ENCODE data around the gene ATF7IP2. TPM values are rescaled to one million over a fixed set of nuclear protein-coding genes. Genes with fewer than 3 reads are reported as not detected.
"Not testable (repeated sequence)": the region's sequence is repeated elsewhere in the genome, so short reads cannot be mapped to it uniquely, and the experiment has no call there.

ATF7IP2 gene
- total RNA-seq, 2 experiments from 2014 or later = 19.4 to 20.3 TPM

- Mint-ChIP-seq H3K4me1 (peaks cover 3% of the 10 kb centered on the region), H3K9me3 (peaks cover 5% of the 10 kb centered on the region)
These were observed 80.0 kb downstream of the ATF7IP2 start for GRCh38 chr16:10465821-10466220.

GRCh38 chr16:10466313-10466712, 80.5 kb downstream of the ATF7IP2 start:
- H3K36me3 Mint-ChIP-seq = peaks cover 65% of the 10 kb centered on the region
- H3K4me1 Mint-ChIP-seq = peaks cover 3% of the 10 kb centered on the region
- no peak for DNase-seq
- H3K4me3 Mint-ChIP-seq = no peak overlapping the region
- peaks cover 5% of the 10 kb centered on the region for H3K9me3 Mint-ChIP-seq
- H3K27me3 Mint-ChIP-seq = no peaks in the 10 kb centered on the region
- no peak overlapping the region for H3K27ac Mint-ChIP-seq

More at GRCh38 chr16:10465821-10466220, 80.0 kb downstream of the ATF7IP2 start:
- DNase-seq = no peak
- Mint-ChIP-seq H3K27me3 (no peaks in the 10 kb centered on the region), H3K36me3 (peaks cover 63% of the 10 kb centered on the region), H3K27ac (no peak overlapping the region), H3K4me3 (no peak overlapping the region)

GRCh38 chr16:10466861-10467260, 81.0 kb downstream of the ATF7IP2 start:
- peaks cover 5% of the 10 kb centered on the region for H3K9me3 Mint-ChIP-seq
- H3K27me3 Mint-ChIP-seq = no peaks in the 10 kb centered on the region
- no peak overlapping the region for H3K4me3 Mint-ChIP-seq
- DNase-seq = no peak
- no peak overlapping the region for H3K27ac Mint-ChIP-seq
- peaks cover 65% of the 10 kb centered on the region for H3K36me3 Mint-ChIP-seq
- H3K4me1 Mint-ChIP-seq = peaks cover 3% of the 10 kb centered on the region

GRCh38 chr16:10476636-10477035, 90.8 kb downstream of the ATF7IP2 start:
- not testable (repeated sequence) for H3K27ac Mint-ChIP-seq, H3K27me3 Mint-ChIP-seq, DNase-seq, H3K4me3 Mint-ChIP-seq, H3K4me1 Mint-ChIP-seq
- peaks cover 56% of the 10 kb centered on the region for H3K36me3 Mint-ChIP-seq
- H3K9me3 Mint-ChIP-seq = peaks cover 30% of the 10 kb centered on the region

GRCh38 chr16:10480151-10480550, 94.3 kb downstream of the ATF7IP2 start:
- peaks cover 62% of the 10 kb centered on the region for H3K36me3 Mint-ChIP-seq
- H3K27ac Mint-ChIP-seq = no peak overlapping the region
- H3K27me3 Mint-ChIP-seq = no peaks in the 10 kb centered on the region
- no peaks in the 10 kb centered on the region for H3K4me1 Mint-ChIP-seq
- H3K9me3 Mint-ChIP-seq = peaks cover 32% of the 10 kb centered on the region
- DNase-seq = no peak
- no peak overlapping the region for H3K4me3 Mint-ChIP-seq

GRCh38 chr16:10485159-10485558, 99.3 kb downstream of the ATF7IP2 start:
- Mint-ChIP-seq H3K36me3 (peaks cover 39% of the 10 kb centered on the region), H3K27ac (no peak overlapping the region), H3K4me1 (no peaks in the 10 kb centered on the region), H3K9me3 (peaks cover 34% of the 10 kb centered on the region), H3K27me3 (no peaks in the 10 kb centered on the region), H3K4me3 (no peak overlapping the region)
- no peak for DNase-seq

GRCh38 chr16:10485698-10486382, 100.0 kb downstream of the ATF7IP2 start:
- Mint-ChIP-seq H3K27me3 (no peaks in the 10 kb centered on the region), H3K4me3 (no peak overlapping the region), H3K9me3 (peaks cover 30% of the 10 kb centered on the region), H3K4me1 (no peaks in the 10 kb centered on the region), H3K27ac (no peak overlapping the region), H3K36me3 (peaks cover 32% of the 10 kb centered on the region)
- DNase-seq = no peak

GRCh38 chr16:10490141-10490540, 104.3 kb downstream of the ATF7IP2 start:
- Mint-ChIP-seq H3K9me3 (peaks cover 26% of the 10 kb centered on the region), H3K36me3 (peaks cover 6% of the 10 kb centered on the region), H3K4me3 (no peak overlapping the region), H3K27me3 (no peaks in the 10 kb centered on the region), H3K27ac (no peak overlapping the region), H3K4me1 (no peaks in the 10 kb centered on the region)
- no peak for DNase-seq

GRCh38 chr16:10493276-10493675, 107.4 kb downstream of the ATF7IP2 start:
- no peak for DNase-seq
- no peak overlapping the region for H3K4me3 Mint-ChIP-seq
- H3K4me1 Mint-ChIP-seq = no peaks in the 10 kb centered on the region
- H3K27me3 Mint-ChIP-seq = no peaks in the 10 kb centered on the region
- peaks cover 3% of the 10 kb centered on the region for H3K36me3 Mint-ChIP-seq
- H3K27ac Mint-ChIP-seq = no peak overlapping the region
- H3K9me3 Mint-ChIP-seq = peaks cover 18% of the 10 kb centered on the region

GRCh38 chr16:10494343-10495030, 108.6 kb downstream of the ATF7IP2 start:
- DNase-seq = no peak
- Mint-ChIP-seq H3K4me1 (no peaks in the 10 kb centered on the region), H3K27ac (no peak overlapping the region), H3K4me3 (no peak overlapping the region), H3K9me3 (peaks cover 18% of the 10 kb centered on the region), H3K36me3 (peaks cover 3% of the 10 kb centered on the region), H3K27me3 (no peaks in the 10 kb centered on the region)

GRCh38 chr16:10495031-10495345, 109.1 kb downstream of the ATF7IP2 start:
- Mint-ChIP-seq H3K9me3 (peaks cover 18% of the 10 kb centered on the region), H3K4me1 (no peaks in the 10 kb centered on the region), H3K36me3 (peaks cover 3% of the 10 kb centered on the region), H3K4me3 (no peak overlapping the region), H3K27me3 (no peaks in the 10 kb centered on the region), H3K27ac (no peak overlapping the region)
- no peak for DNase-seq

- Mint-ChIP-seq H3K9me3 (peaks cover 18% of the 10 kb centered on the region), H3K4me1 (peaks cover 3% of the 10 kb centered on the region), H3K27ac (no peak overlapping the region), H3K36me3 (peaks cover 3% of the 10 kb centered on the region), H3K4me3 (no peak overlapping the region), H3K27me3 (no peaks in the 10 kb centered on the region)
- no peak for DNase-seq
These were observed 111.6 kb downstream of the ATF7IP2 start for GRCh38 chr16:10497132-10498101.

GRCh38 chr16:10500582-10500981, 114.7 kb downstream of the ATF7IP2 start:
- no peak for DNase-seq
- Mint-ChIP-seq H3K36me3 (no peaks in the 10 kb centered on the region), H3K9me3 (peaks cover 7% of the 10 kb centered on the region), H3K4me1 (peaks cover 3% of the 10 kb centered on the region), H3K27ac (no peak overlapping the region), H3K4me3 (no peak overlapping the region), H3K27me3 (no peaks in the 10 kb centered on the region)

GRCh38 chr16:10501016-10501607, 115.3 kb downstream of the ATF7IP2 start:
- Mint-ChIP-seq H3K4me3 (no peak overlapping the region), H3K27me3 (no peaks in the 10 kb centered on the region), H3K36me3 (no peaks in the 10 kb centered on the region), H3K4me1 (peaks cover 3% of the 10 kb centered on the region), H3K9me3 (peaks cover 4% of the 10 kb centered on the region), H3K27ac (no peak overlapping the region)
- no peak for DNase-seq

GRCh38 chr16:10502776-10503175, 116.9 kb downstream of the ATF7IP2 start:
- Mint-ChIP-seq H3K27ac (no peak overlapping the region), H3K4me3 (no peak overlapping the region), H3K4me1 (peaks cover 3% of the 10 kb centered on the region), H3K36me3 (no peaks in the 10 kb centered on the region), H3K9me3 (peaks cover 4% of the 10 kb centered on the region), H3K27me3 (no peaks in the 10 kb centered on the region)
- DNase-seq = no peak

Data from activated naive CD8-positive, alpha-beta T cell treated with anti-CD3 and anti-CD28 coated beads for 36 hours (primary cell).